Effector memory CD4-positive, alpha-beta T cell (primary cell): ENCODE results near the gene ACKR4.

Experiments
- DNase-seq, 3 donors: peaks; one replicate each; pipeline ENCODE4 v3.0.0-alpha.2; 2020
- H3K27ac ChIP-seq: 2 replicates; pipeline ENCODE4 v1.7.0; 2013; ENCODE audit warnings: mild to moderate bottlenecking, low read length, moderate library complexity; ENCODE audit not compliant: insufficient read depth, poor library complexity, severe bottlenecking
- H3K27me3 ChIP-seq: replicated peaks from 2 replicates; pipeline ENCODE4 v1.7.0; 2013; ENCODE audit warnings: mild to moderate bottlenecking, low read length; ENCODE audit not compliant: insufficient read depth, control insufficient read depth, poor library complexity, severe bottlenecking
- H3K36me3 ChIP-seq: 2 replicates; pipeline ENCODE4 v1.7.0; 2013; ENCODE audit warnings: mild to moderate bottlenecking, low read length, moderate library complexity; ENCODE audit not compliant: control insufficient read depth, insufficient read depth
- H3K4me1 ChIP-seq: 2 replicates; pipeline ENCODE4 v1.7.0; 2013; ENCODE audit warnings: low read length, mild to moderate bottlenecking; ENCODE audit not compliant: control insufficient read depth, insufficient read depth, poor library complexity, severe bottlenecking
- H3K4me3 ChIP-seq: 2 replicates; pipeline ENCODE4 v1.7.0; 2013; ENCODE audit warnings: low read length, low read depth, mild to moderate bottlenecking; ENCODE audit not compliant: insufficient read depth, poor library complexity, severe bottlenecking
- H3K9me3 ChIP-seq: 2 replicates; pipeline ENCODE4 v1.7.0; 2013; ENCODE audit warnings: mild to moderate bottlenecking, low read length, moderate library complexity; ENCODE audit not compliant: control insufficient read depth

The ACKR4 gene

GRCh38 chr3:132561003-132561402 lies 36.1 kb upstream of the ACKR4 start:
- Histone ChIP-seq H3K27me3 (no peaks in the 10 kb centered on the region), H3K9me3 (no peaks in the 10 kb centered on the region), H3K36me3 (no peaks in the 10 kb centered on the region), H3K27ac (no peak overlapping the region), H3K4me1 (no peaks in the 10 kb centered on the region), H3K4me3 (no peak overlapping the region)
- DNase-seq = no peak

- no peak for DNase-seq
- H3K36me3 ChIP-seq = no peaks in the 10 kb centered on the region
- H3K4me1 ChIP-seq = no peaks in the 10 kb centered on the region
- H3K27me3 ChIP-seq = no peaks in the 10 kb centered on the region
- no peak overlapping the region for H3K27ac ChIP-seq
- H3K4me3 ChIP-seq = no peak overlapping the region
- no peaks in the 10 kb centered on the region for H3K9me3 ChIP-seq
Measured at GRCh38 chr3:132563420-132564069, 33.5 kb upstream of the ACKR4 start.

GRCh38 chr3:132564070-132564465 lies 33.0 kb upstream of the ACKR4 start:
- H3K27ac ChIP-seq = no peak overlapping the region
- H3K36me3 ChIP-seq = no peaks in the 10 kb centered on the region
- H3K4me1 ChIP-seq = no peaks in the 10 kb centered on the region
- H3K4me3 ChIP-seq = no peak overlapping the region
- H3K27me3 ChIP-seq = no peaks in the 10 kb centered on the region
- no peaks in the 10 kb centered on the region for H3K9me3 ChIP-seq
- DNase-seq = no peak

GRCh38 chr3:132568422-132568821 lies 28.6 kb upstream of the ACKR4 start:
- Histone ChIP-seq H3K27me3 (no peaks in the 10 kb centered on the region), H3K4me1 (no peaks in the 10 kb centered on the region), H3K36me3 (no peaks in the 10 kb centered on the region), H3K9me3 (no peaks in the 10 kb centered on the region), H3K4me3 (no peak overlapping the region), H3K27ac (no peak overlapping the region)
- no peak for DNase-seq

GRCh38 chr3:132569153-132569552 lies 27.9 kb upstream of the ACKR4 start:
- no peaks in the 10 kb centered on the region for H3K36me3 ChIP-seq
- no peaks in the 10 kb centered on the region for H3K9me3 ChIP-seq
- no peak for DNase-seq
- H3K27ac ChIP-seq = no peak overlapping the region
- no peaks in the 10 kb centered on the region for H3K27me3 ChIP-seq
- H3K4me3 ChIP-seq = no peak overlapping the region
- no peaks in the 10 kb centered on the region for H3K4me1 ChIP-seq

GRCh38 chr3:132569580-132569979 lies 27.5 kb upstream of the ACKR4 start:
- Histone ChIP-seq H3K4me3 (no peak overlapping the region), H3K9me3 (no peaks in the 10 kb centered on the region), H3K4me1 (no peaks in the 10 kb centered on the region), H3K27me3 (no peaks in the 10 kb centered on the region), H3K27ac (no peak overlapping the region), H3K36me3 (no peaks in the 10 kb centered on the region)
- DNase-seq = no peak

- Histone ChIP-seq H3K27me3 (no peaks in the 10 kb centered on the region), H3K4me3 (no peak overlapping the region), H3K4me1 (no peaks in the 10 kb centered on the region), H3K36me3 (no peaks in the 10 kb centered on the region), H3K27ac (no peak overlapping the region), H3K9me3 (no peaks in the 10 kb centered on the region)
- DNase-seq = no peak
Measured at GRCh38 chr3:132570016-132570415, 27.1 kb upstream of the ACKR4 start.

GRCh38 chr3:132573797-132574211 lies 23.3 kb upstream of the ACKR4 start:
- Histone ChIP-seq H3K27ac (no peak overlapping the region), H3K36me3 (peaks cover 12% of the 10 kb centered on the region), H3K9me3 (no peaks in the 10 kb centered on the region), H3K4me1 (no peaks in the 10 kb centered on the region), H3K27me3 (no peaks in the 10 kb centered on the region), H3K4me3 (no peak overlapping the region)
- DNase-seq = no peak

- Histone ChIP-seq H3K4me1 (no peaks in the 10 kb centered on the region), H3K4me3 (no peak overlapping the region), H3K36me3 (peaks cover 4% of the 10 kb centered on the region), H3K27me3 (no peaks in the 10 kb centered on the region), H3K9me3 (no peaks in the 10 kb centered on the region), H3K27ac (no peak overlapping the region)
- no peak for DNase-seq
Measured at GRCh38 chr3:132587401-132587800, 9.7 kb upstream of the ACKR4 start.

- Histone ChIP-seq H3K27me3 (no peaks in the 10 kb centered on the region), H3K36me3 (peaks cover 4% of the 10 kb centered on the region), H3K4me3 (no peak overlapping the region), H3K27ac (no peak overlapping the region), H3K4me1 (no peaks in the 10 kb centered on the region), H3K9me3 (no peaks in the 10 kb centered on the region)
- DNase-seq = no peak
Measured at GRCh38 chr3:132592216-132592615, 4.9 kb upstream of the ACKR4 start.
